ENCODE results near the gene TNS3.
"Not testable (repeated sequence)": the region's sequence is repeated elsewhere in the genome, so short reads cannot be mapped to it uniquely, and the experiment has no call there.

Gene TNS3

DNA sequence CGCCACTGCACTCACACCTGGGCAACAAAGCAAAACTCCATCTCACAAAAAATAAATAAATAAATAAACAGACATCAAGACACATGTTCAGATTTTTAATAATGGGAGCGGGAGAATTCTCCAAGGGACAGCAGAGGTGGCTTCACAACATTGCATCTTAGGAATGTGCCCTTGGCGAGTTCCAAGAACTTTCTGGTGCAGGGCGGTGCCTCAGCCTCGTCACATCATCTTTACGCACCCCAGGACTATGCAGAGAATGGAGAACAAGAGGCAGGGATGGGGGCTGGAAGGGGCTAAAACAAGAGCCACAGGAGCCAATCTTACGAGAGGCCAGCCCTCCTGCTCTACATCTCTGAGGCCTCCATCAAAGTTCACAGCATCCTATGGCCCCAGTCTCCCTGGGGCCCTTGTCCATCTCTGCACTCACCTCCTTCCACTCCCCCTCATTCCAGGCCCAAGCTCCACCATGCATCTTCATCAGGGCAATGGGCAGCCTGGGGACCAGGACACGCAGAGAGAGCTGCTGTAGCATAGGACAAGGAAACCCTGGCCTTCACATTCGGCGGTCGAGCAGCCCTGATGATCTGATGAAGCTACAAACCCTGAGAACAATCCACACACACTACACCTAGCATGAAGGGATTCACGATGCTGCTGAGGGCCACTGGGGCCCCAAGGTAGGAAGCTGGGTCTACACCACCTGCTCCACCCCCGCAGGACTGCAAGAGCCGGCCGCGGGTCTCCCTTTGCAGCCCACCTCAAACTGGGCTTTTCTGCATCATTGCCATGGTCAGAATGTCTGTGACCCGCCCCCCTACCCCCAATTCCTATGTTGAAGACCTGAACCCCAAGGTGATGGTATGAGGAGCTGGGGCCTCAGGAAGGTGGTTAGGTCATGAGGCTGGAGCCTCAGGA lies 22.3 kb downstream of the TNS3 start:
- FAIRE-seq: no peak

DNA sequence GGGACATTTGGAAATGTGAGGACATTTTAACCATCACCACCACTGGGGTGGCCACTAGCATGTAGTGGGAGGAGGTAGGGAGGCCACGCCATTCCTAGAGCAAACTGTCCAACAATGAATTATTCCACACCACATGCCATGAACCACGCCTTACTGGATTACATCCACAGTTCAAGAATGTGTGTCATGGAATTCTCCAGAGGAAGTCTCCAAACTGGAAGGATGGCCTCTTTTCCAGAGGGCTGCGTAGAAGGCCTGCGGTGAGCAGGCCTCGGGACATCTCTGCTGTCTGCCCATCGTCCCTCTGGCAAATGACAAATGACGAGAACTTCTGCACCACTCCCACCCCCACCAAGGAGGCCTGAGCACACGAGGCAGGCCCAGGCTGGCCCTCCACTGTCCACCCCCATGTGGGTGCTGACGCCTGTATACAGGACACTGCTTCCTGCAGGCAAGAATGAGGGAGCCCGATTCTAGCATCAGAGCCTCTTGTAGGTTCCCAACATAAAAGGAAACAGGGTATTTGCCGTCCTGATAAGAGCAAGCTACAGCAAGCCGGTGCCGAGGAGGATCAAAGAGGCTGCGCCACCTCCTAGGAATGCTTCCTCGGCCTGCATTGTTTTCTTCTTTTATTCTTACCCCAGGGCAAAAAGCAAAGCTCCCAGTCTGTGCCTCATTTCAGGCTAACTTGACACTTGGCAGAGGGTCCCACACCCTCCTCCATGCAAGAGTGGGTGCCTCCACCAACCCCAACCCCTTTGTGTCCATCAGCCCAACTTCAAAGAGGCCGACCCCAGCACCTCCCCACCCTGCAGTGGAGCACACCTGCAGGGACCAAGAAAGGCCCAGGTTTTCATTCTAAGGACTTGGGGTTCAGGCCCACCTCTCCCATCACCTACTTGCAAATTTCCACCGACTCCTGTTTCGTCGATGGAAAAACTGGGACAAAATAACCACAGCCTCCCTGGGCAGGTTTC lies 23.9 kb downstream of the TNS3 start:
- FAIRE-seq: no peak

GRCh38 chr7:47557317-47557693 lies 24.6 kb downstream of the TNS3 start:
- FAIRE-seq: no peak

DNA sequence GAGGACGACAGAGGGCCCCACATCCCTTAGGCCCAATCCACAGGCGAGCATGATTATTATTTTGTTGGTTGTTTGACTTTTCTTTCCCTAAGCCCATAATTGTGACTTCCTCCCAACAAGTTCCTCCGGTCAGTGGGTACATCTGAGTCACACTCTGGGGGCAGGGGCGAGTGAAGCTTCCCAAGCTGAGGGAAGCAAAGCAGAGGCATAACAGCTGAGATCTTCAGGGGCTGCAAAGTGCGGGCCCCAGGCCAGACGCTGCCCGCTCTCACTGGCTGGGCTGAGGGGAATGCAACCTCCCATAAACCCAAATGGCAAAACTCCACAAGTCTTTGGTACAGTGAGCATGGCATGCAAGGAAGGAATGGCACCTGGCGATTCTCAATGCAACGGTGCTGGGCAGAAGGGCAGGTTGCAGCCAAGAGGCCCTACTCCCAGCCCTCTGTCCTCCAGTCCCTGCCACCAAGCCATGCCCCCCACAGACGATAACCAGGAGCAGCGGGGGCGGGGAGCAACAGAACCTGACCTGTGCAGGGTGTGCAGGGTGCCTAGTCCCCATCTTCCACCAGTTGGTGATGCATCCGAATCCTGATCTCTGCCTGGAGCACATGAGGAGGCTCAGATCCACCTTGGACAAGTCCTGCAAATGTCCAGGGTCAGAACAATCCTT lies 25.3 kb downstream of the TNS3 start:
- no peak for FAIRE-seq

DNA sequence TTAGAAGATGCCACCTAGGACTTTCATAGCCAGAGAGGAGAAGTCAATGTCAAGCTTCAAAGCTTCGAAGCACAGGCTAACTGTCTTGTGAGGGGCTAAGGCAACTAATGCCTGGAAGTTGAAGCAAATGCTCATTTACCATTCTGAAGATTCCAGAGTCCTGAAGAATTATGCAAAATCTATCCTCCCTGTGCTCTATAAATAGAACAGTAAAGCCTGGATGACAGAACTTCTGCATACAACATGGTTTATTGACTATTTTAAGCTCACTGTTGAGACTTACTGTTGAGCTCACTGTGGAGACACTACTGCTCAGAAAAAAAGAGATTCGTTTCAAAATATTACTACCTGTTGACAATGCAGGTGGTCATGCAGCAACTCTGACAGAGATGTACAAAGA lies 28.6 kb downstream of the TNS3 start:
- no peak for FAIRE-seq

GRCh38 chr7:47552621-47553020 lies 29.3 kb downstream of the TNS3 start:
- FAIRE-seq: no peak

DNA sequence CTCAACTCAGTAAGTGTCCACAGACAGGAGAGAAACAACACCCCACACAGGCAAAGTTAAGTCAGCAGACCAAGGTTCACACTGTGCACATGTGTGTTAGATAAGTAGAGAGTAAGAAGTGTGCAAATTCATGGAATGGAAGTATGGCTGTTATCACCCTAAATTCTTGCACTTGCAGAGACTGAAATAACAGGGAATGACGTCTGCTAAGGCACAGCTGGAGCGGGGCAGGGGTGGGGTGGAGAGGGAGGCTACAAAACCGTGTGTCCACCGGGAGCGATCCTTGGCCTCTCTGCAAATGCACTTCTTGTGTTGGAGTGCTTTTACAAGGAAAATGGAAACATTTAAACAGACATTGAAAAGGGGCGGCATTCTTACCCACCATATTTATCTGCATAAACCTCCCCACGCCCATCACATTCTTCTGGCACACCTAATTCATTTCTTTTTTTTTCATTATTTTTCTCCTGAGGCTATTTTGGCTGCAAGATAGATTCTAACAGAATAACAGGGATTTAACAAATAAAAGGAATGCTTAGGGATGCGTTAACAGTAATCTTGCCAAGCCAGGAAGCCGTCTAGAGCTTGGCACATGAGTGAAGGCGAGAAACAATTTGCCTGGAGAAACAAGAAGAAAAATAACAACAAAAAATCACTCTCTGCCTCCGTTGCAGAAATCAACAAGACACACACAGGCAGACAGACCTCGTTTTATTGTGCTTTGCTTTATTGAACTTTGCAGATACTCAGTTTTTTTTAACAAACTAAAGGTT lies 30.1 kb downstream of the TNS3 start:
- no peak for FAIRE-seq

GRCh38 chr7:47550788-47551470 lies 31.0 kb downstream of the TNS3 start:
- no peak for FAIRE-seq

DNA sequence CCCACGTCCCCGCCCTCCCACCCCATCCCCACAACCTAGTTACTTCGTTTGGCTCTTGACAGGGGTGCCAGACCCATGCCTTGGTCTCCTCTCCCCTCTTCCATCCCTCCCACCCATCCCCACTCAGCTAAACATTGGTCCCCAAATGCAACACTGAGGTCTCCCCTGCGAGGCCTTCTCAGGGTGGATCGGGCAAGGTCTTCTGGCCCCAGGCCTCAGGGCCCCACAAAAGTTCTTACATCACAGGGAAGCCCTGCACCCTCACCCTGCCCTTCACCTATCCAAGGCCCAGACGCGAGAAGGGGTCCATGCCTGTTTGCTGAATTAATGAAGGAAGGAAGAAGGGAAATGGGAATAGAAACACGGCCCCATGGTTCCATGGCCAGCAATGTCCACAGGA lies 32.0 kb downstream of the TNS3 start:
- no peak for FAIRE-seq

DNA sequence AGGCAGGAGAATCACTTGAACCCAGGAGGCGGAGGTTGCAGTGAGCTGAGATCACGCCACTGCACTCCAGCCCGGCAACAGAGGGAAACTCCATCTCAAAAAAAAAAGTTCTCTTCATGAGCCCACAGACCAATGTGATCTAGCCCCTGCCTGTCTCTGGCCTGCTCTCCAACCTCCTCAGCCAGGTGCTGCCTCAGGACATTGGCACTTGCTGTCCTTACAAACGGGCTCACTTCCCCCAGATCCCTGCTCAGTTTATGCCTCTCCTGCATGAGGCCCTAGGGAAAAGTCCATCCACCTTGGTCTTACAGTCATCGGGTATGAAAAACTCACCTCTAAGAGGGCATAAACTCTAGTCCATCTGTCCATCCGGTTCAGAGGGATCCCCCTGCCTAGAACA lies 32.5 kb downstream of the TNS3 start:
- FAIRE-seq: no peak

GRCh38 chr7:47548546-47548945 lies 33.4 kb downstream of the TNS3 start:
- no peak for FAIRE-seq

DNA sequence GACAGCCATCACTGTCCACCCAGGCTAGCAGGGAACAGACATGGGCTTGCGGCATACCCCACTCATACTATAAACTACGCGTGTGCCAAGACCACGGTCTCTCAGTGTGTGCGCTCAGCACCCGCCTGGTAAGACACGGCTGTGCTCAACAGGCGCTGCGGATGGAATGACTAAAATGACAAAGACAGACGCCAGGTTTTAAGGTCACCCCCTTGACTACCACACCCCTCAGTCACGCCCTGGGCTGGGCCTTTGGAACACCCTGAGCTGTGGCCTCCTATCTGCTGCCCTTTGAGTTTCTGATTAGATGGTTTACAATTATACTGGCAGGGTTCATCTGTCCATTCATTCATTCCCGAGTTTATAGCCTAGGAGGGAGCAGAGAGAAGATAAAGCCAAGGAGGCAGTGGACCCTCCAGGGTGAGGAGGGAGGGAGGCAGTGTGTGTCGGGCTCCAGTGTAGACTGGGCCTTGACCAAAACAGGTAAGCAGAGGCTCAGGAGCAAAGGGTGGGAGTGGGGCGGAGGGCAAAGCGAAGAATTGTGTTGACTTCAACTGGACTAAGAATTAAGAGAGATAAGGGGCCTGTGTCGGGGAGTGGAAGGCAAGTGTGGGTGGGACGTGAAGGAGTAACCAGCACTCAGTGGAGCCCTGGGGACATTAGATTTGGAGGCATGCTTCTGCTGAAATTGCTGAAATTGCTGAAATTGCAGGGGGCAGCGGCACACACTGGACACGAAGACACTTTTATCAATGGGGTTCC lies 35.0 kb downstream of the TNS3 start:
- no peak for FAIRE-seq

DNA sequence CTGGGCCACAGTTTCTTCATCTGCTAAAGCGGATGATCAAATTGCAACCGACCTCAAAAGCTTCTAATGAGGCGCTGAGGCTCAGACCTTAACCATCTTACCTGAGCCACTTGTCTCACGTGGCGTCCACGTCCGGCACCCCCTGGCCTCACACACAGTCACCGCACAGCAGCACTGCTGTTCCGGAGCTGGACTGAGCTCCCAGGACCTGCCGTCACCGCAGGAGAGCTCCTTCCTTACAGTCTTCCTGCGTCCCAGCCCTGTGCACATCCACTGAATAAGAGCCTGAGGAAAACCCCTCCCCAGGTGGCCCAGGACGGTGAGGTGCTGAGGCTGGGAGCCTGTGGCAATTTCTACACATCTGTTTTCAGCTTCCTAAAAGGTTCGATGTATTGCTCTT lies 35.7 kb downstream of the TNS3 start:
- FAIRE-seq: no peak

DNA sequence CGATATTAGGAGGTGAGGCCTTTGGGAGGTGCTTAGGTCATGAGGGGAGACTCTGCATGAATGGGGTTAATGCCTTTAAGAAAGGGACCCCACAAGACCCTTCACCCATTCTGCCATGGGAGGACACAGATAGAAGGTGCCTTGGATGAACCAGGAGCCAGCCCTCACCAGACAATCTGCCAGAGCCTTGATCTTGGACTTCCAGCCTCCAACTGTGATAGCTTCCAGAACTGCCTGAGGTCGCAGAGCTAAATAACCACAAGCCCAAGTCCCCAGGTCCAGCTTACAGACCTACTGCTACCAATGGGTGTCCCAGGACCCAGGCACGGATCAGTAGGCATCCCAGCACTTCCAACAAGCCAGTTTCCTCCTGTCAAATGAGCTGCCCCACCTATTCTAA lies 37.5 kb downstream of the TNS3 start:
- no peak for FAIRE-seq

DNA sequence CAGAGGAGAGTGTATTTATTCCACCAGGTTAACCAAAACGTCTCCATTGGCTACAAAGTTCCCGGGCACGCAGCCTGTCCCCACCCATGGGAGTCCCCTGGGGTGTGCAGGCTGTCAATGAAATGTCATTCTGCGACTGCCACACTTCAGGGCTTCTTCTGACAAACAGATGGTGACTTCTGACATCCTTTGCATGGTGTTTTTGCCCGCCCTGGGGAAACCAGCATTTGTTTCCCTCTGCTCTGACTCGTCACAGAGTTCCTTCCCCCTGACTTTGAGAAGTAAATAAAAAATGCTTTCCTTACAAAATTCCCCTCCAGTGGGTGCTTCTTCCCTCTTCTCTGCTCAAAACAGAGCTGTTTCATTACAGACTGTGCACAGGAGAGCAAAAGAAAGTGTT lies 38.2 kb downstream of the TNS3 start:
- no peak for FAIRE-seq

- no peak for FAIRE-seq
Observed at GRCh38 chr7:47543056-47543455, 38.9 kb downstream of the TNS3 start.

GRCh38 chr7:47542051-47542450 lies 39.9 kb downstream of the TNS3 start:
- no peak for FAIRE-seq

GRCh38 chr7:47541485-47541884 lies 40.4 kb downstream of the TNS3 start:
- not testable (repeated sequence) for FAIRE-seq

DNA sequence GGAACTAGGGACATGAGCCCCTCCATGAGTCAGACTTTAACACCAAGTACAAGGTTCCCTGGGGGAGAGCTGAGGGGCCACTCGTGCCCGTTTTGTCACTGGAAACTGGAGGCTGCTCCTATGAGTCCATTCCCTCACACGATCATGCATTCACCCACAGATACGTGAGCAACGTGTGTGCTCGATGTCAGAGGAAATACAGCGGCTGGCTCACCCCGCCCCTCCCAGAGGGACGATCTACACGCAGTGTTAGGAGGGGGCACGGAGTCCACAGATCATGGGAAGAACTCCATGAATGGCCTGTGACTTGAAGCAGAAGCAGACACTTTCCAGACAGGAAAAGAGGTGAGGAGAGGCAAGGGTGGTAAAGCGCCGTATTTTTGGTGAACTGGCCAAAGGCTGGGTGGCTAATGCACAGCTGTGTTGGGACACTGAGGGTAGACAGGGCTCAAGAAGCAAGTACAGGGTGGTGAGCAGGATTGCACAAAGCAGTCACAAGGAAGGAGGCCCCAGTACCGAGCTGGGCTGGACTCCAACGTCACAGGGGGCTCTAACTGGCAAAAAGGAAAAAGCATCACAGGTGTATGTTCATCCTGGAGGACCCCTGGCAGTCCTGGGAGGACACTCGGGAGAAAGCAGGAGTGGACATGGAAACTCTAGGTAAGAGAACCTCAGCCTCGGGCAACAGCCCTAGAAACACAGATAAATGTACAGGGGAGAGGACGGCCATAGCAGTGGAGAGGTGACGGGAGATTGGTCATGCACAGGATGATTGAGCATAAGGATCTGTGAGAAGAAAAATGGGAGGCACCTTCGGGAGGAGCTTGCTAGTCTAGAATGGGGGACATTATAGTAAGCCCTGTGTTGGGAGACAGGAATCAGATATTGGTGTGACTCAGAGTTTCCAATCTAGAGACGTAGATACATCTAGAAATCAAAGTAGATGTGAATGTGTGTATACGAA lies 41.2 kb downstream of the TNS3 start:
- FAIRE-seq: no peak

- no peak for FAIRE-seq
Observed at GRCh38 chr7:47540053-47540386, 41.9 kb downstream of the TNS3 start.

Data from A204.1 (cell line).